Naive thymus-derived CD4-positive, alpha-beta T cell (primary cell): ENCODE data around the gene FGF16. TPM values are rescaled to one million over a fixed set of nuclear protein-coding genes. Genes with fewer than 3 reads are reported as not detected.

Experiments
- ATAC-seq: fragments of 150-1000 bp; cut with Tn5 transposase; 2 replicates; pipeline ENCODE4 v1.10.0; 2021; ENCODE audit warnings: mild to moderate bottlenecking, moderate library complexity
- CTCF ChIA-PET: fragments of 350-600 bp; sonication (Branson Sonifier 250); formaldehyde crosslinking; loops from one replicate; lab custom pipeline; 2021; ENCODE audit warnings: antibody characterized with exemption; lab: Charles Lee
- POLR2A ChIA-PET: fragments of 350-600 bp; sonication (Branson Sonifier 250); formaldehyde crosslinking; loops from one replicate; lab custom pipeline; 2021; ENCODE audit warnings: antibody characterized with exemption, inconsistent platforms; lab: Charles Lee
- DNase-seq, 9 donors: peaks; one replicate each; pipeline versions ENCODE4 v3.0.0 to v3.0.0-alpha.2; 2020 to 2022; ENCODE audit warnings: mixed read lengths in 1 of 9
- H3K27ac ChIP-seq: one replicate; pipeline ENCODE4 v1.7.0; 2013; ENCODE audit warnings: mild to moderate bottlenecking, low read depth, low read length, moderate library complexity
- H3K27me3 ChIP-seq, 2 donors: one replicate each; pipeline ENCODE4 v1.7.0; 2013; ENCODE audit warnings: low read length in 2 of 2, mild to moderate bottlenecking in 2 of 2, moderate library complexity in 2 of 2; ENCODE audit not compliant: control insufficient read depth in 2 of 2, insufficient read depth in 2 of 2
- H3K36me3 ChIP-seq, 3 experiments: 1 replicate in 2 of 3; 2 replicates in 1 of 3; pipeline ENCODE4 v1.7.0; 2013; ENCODE audit warnings: low read length in 3 of 3, mild to moderate bottlenecking in 3 of 3, moderate library complexity in 1 of 3; ENCODE audit not compliant: insufficient read depth in 3 of 3, control insufficient read depth in 2 of 3
- H3K4me1 ChIP-seq, 2 donors: one replicate each; pipeline ENCODE4 v1.7.0; 2013; ENCODE audit warnings: low read length in 2 of 2, mild to moderate bottlenecking in 2 of 2, moderate library complexity in 1 of 2; ENCODE audit not compliant: control insufficient read depth in 2 of 2, insufficient read depth in 2 of 2
- H3K4me3 ChIP-seq: 2 replicates; pipeline ENCODE4 v1.7.0; 2013; ENCODE audit warnings: mild to moderate bottlenecking, low read length
- H3K9me3 ChIP-seq, 3 experiments: 1 replicate in 2 of 3; 2 replicates in 1 of 3; pipeline ENCODE4 v1.7.0; 2013; ENCODE audit warnings: low read length in 3 of 3; ENCODE audit not compliant: control insufficient read depth in 2 of 3
- H3K27ac Mint-ChIP-seq, 9 donors: one replicate each; pipeline ENCODE4 v1.8.0; 2020 to 2022; ENCODE audit warnings: mixed read lengths in 9 of 9, mild to moderate bottlenecking in 8 of 9, moderate library complexity in 5 of 9, inconsistent platforms in 2 of 9
- H3K27me3 Mint-ChIP-seq, 5 donors: one replicate each; pipeline ENCODE4 v1.8.0; 2021 to 2022; ENCODE audit warnings: mixed read lengths in 5 of 5, mild to moderate bottlenecking in 1 of 5
- H3K36me3 Mint-ChIP-seq, 5 donors: one replicate each; pipeline ENCODE4 v1.8.0; 2020 to 2022; ENCODE audit warnings: mixed read lengths in 5 of 5, mild to moderate bottlenecking in 3 of 5, inconsistent platforms in 1 of 5
- H3K4me1 Mint-ChIP-seq, 7 donors: one replicate each; pipeline ENCODE4 v1.8.0; 2020 to 2022; ENCODE audit warnings: mixed read lengths in 7 of 7, mild to moderate bottlenecking in 3 of 7, inconsistent platforms in 1 of 7
- H3K4me3 Mint-ChIP-seq, 10 donors: one replicate each; pipeline ENCODE4 v1.8.0; 2020 to 2022; ENCODE audit warnings: mild to moderate bottlenecking in 10 of 10, mixed read lengths in 10 of 10, moderate library complexity in 6 of 10, inconsistent platforms in 2 of 10
- H3K9me3 Mint-ChIP-seq, 11 donors: one replicate each; pipeline ENCODE4 v1.8.0; 2020 to 2022; ENCODE audit warnings: mixed read lengths in 11 of 11, mild to moderate bottlenecking in 4 of 11, inconsistent platforms in 1 of 11, moderate library complexity in 1 of 11
- intact Hi-C, 2 donors: fragments of 100-400 bp; cut with micrococcal nuclease; formaldehyde crosslinking; loops; one replicate each; pipeline ENCODE4 v1.15.1; 2023
- polyA plus RNA-seq, 2 donors: library from polyadenylated mRNA; unstranded; fragments of 300-500 nt; fragmentation: Illumina TruSeq; gene quantifications; one replicate each; pipeline ENCODE4 v1.2.3, GENCODE V29; 2021
- total RNA-seq, 6 experiments: library from RNA in 5 of 6; stranded (reverse) in 5 of 6; gene quantifications; 1 replicate in 5 of 6; 2 replicates in 1 of 6; pipeline ENCODE4 v1.2.3 and lab custom pipeline; 2021 to 2026

The FGF16 gene
- total and polyA plus RNA-seq, 7 experiments from 2014 or later, result not detected

GRCh38 chrX:77415882-77416281, 31.3 kb upstream of the FGF16 start:
- H3K4me1 Mint-ChIP-seq, result no peaks in the 10 kb centered on the region

GRCh38 chrX:77422891-77423648, 24.1 kb upstream of the FGF16 start:
- intact Hi-C loops, result no loop called here
- H3K4me3 Mint-ChIP-seq, result no peak overlapping the region
- Histone ChIP-seq H3K9me3 (no peaks in the 10 kb centered on the region), H3K27ac (no peak overlapping the region), H3K4me1 (no peaks in the 10 kb centered on the region), H3K4me3 (no peak overlapping the region), H3K36me3 (no peaks in the 10 kb centered on the region), H3K27me3 (no peaks in the 10 kb centered on the region)
- H3K36me3 Mint-ChIP-seq, result no peaks in the 10 kb centered on the region
- H3K27me3 Mint-ChIP-seq, result no peaks in the 10 kb centered on the region
- no peaks in the 10 kb centered on the region for H3K4me1 Mint-ChIP-seq
- H3K27ac Mint-ChIP-seq, result no peak overlapping the region
- ATAC-seq (no peak), DNase-seq (no peak)
- peaks cover 0 to 4% (median 0%) of the 10 kb centered on the region in 11 donors for H3K9me3 Mint-ChIP-seq
- CTCF ChIA-PET, result no interaction called here
- POLR2A ChIA-PET, result no interaction called here

More at GRCh38 chrX:77415882-77416281, 31.3 kb upstream of the FGF16 start:
- H3K27ac ChIP-seq, result no peak overlapping the region
- no peak overlapping the region for H3K27ac Mint-ChIP-seq
- intact Hi-C loops, result no loop called here
- DNase-seq (no peak), ATAC-seq (no peak)
- ChIA-PET CTCF (no interaction called here), POLR2A (no interaction called here)
- H3K9me3 Mint-ChIP-seq, result peaks cover 0 to 4% (median 0%) of the 10 kb centered on the region in 11 donors
- H3K4me1 ChIP-seq, result no peaks in the 10 kb centered on the region
- H3K27me3 ChIP-seq, result no peaks in the 10 kb centered on the region
- H3K4me3 Mint-ChIP-seq, result no peak overlapping the region
- H3K4me3 ChIP-seq, result no peak overlapping the region
- peaks cover 0 to 6% (median 4%) of the 10 kb centered on the region in 5 donors for H3K27me3 Mint-ChIP-seq
- H3K36me3 Mint-ChIP-seq, result no peaks in the 10 kb centered on the region
- no peaks in the 10 kb centered on the region for H3K36me3 ChIP-seq
- H3K9me3 ChIP-seq, result no peaks in the 10 kb centered on the region

GRCh38 chrX:77426811-77427210, 20.4 kb upstream of the FGF16 start:
- H3K36me3 ChIP-seq, result no peaks in the 10 kb centered on the region
- intact Hi-C loops, result no loop called here
- DNase-seq (no peak), ATAC-seq (no peak)
- ChIA-PET CTCF (no interaction called here), POLR2A (no interaction called here)
- H3K4me3 ChIP-seq, result no peak overlapping the region
- H3K36me3 Mint-ChIP-seq, result no peaks in the 10 kb centered on the region
- H3K4me3 Mint-ChIP-seq, result no peak overlapping the region
- no peaks in the 10 kb centered on the region for H3K4me1 Mint-ChIP-seq
- no peak overlapping the region for H3K27ac ChIP-seq
- no peaks in the 10 kb centered on the region for H3K9me3 ChIP-seq
- H3K27me3 Mint-ChIP-seq, result no peaks in the 10 kb centered on the region
- H3K27ac Mint-ChIP-seq, result no peak overlapping the region
- H3K27me3 ChIP-seq, result no peaks in the 10 kb centered on the region
- no peaks in the 10 kb centered on the region for H3K4me1 ChIP-seq
- H3K9me3 Mint-ChIP-seq, result no peaks in the 10 kb centered on the region

GRCh38 chrX:77427611-77428010, 19.6 kb upstream of the FGF16 start:
- H3K36me3 ChIP-seq, result no peaks in the 10 kb centered on the region
- intact Hi-C loops, result no loop called here
- Mint-ChIP-seq H3K36me3 (no peaks in the 10 kb centered on the region), H3K27me3 (no peaks in the 10 kb centered on the region), H3K4me1 (no peaks in the 10 kb centered on the region), H3K9me3 (no peaks in the 10 kb centered on the region), H3K27ac (no peak overlapping the region), H3K4me3 (no peak overlapping the region)
- no peak for ATAC-seq
- H3K4me3 ChIP-seq, result no peak overlapping the region
- H3K9me3 ChIP-seq, result no peaks in the 10 kb centered on the region
- DNase-seq, result no peak
- no peaks in the 10 kb centered on the region for H3K4me1 ChIP-seq
- H3K27me3 ChIP-seq, result no peaks in the 10 kb centered on the region
- H3K27ac ChIP-seq, result no peak overlapping the region
- ChIA-PET CTCF (no interaction called here), POLR2A (no interaction called here)

- POLR2A ChIA-PET, result no interaction called here
- ATAC-seq, result no peak
- no peaks in the 10 kb centered on the region for H3K4me1 Mint-ChIP-seq
- DNase-seq, result no peak
- H3K9me3 Mint-ChIP-seq, result no peaks in the 10 kb centered on the region
- H3K27ac Mint-ChIP-seq, result no peak overlapping the region
- H3K4me3 Mint-ChIP-seq, result no peak overlapping the region
- intact Hi-C loops, result no loop called here
- no peaks in the 10 kb centered on the region for H3K9me3 ChIP-seq
- no peaks in the 10 kb centered on the region for H3K36me3 ChIP-seq
- no peak overlapping the region for H3K27ac ChIP-seq
- H3K4me1 ChIP-seq, result no peaks in the 10 kb centered on the region
- no peaks in the 10 kb centered on the region for H3K27me3 Mint-ChIP-seq
- H3K27me3 ChIP-seq, result no peaks in the 10 kb centered on the region
- no peaks in the 10 kb centered on the region for H3K36me3 Mint-ChIP-seq
- CTCF ChIA-PET, result interaction anchor here (0.6 kb wide), 1 partner anchor 19 kb away, joined by 3 read pairs; the partner anchor contains the start of gene FGF16
- H3K4me3 ChIP-seq, result no peak overlapping the region
Measured at GRCh38 chrX:77428551-77428950, 18.6 kb upstream of the FGF16 start.

- Mint-ChIP-seq H3K4me3 (no peak overlapping the region), H3K27ac (no peak overlapping the region), H3K9me3 (no peaks in the 10 kb centered on the region), H3K27me3 (no peaks in the 10 kb centered on the region), H3K36me3 (no peaks in the 10 kb centered on the region), H3K4me1 (no peaks in the 10 kb centered on the region)
- H3K4me3 ChIP-seq, result no peak overlapping the region
- H3K27ac ChIP-seq, result no peak overlapping the region
- no peaks in the 10 kb centered on the region for H3K4me1 ChIP-seq
- ATAC-seq (no peak), DNase-seq (no peak)
- H3K27me3 ChIP-seq, result no peaks in the 10 kb centered on the region
- POLR2A ChIA-PET, result no interaction called here
- no peaks in the 10 kb centered on the region for H3K36me3 ChIP-seq
- CTCF ChIA-PET, result no interaction called here
- H3K9me3 ChIP-seq, result no peaks in the 10 kb centered on the region
- intact Hi-C loops, result no loop called here
Measured at GRCh38 chrX:77431227-77431626, 16.0 kb upstream of the FGF16 start.

- Histone ChIP-seq H3K27ac (no peak overlapping the region), H3K9me3 (no peaks in the 10 kb centered on the region), H3K4me1 (no peaks in the 10 kb centered on the region), H3K36me3 (no peaks in the 10 kb centered on the region), H3K4me3 (no peak overlapping the region), H3K27me3 (no peaks in the 10 kb centered on the region)
- intact Hi-C loops, result no loop called here
- Mint-ChIP-seq H3K36me3 (no peaks in the 10 kb centered on the region), H3K9me3 (no peaks in the 10 kb centered on the region), H3K27ac (no peak overlapping the region), H3K4me3 (no peak overlapping the region), H3K4me1 (no peaks in the 10 kb centered on the region), H3K27me3 (no peaks in the 10 kb centered on the region)
- ATAC-seq, result no peak
- ChIA-PET POLR2A (no interaction called here), CTCF (no interaction called here)
- DNase-seq, result no peak
Measured at GRCh38 chrX:77433001-77433400, 14.2 kb upstream of the FGF16 start.
